GM19099 (cell line): ENCODE measurements around the gene MRPL37.

ENCODE experiments used
- POLR2A ChIP-seq: IDR thresholded peaks from 3 replicates; pipeline ENCODE4 v1.6.1; 2011; ENCODE audit warnings: low read depth; ENCODE audit not compliant: insufficient read length; ENCODE audit errors: extremely low read depth

MRPL37 gene

DNA sequence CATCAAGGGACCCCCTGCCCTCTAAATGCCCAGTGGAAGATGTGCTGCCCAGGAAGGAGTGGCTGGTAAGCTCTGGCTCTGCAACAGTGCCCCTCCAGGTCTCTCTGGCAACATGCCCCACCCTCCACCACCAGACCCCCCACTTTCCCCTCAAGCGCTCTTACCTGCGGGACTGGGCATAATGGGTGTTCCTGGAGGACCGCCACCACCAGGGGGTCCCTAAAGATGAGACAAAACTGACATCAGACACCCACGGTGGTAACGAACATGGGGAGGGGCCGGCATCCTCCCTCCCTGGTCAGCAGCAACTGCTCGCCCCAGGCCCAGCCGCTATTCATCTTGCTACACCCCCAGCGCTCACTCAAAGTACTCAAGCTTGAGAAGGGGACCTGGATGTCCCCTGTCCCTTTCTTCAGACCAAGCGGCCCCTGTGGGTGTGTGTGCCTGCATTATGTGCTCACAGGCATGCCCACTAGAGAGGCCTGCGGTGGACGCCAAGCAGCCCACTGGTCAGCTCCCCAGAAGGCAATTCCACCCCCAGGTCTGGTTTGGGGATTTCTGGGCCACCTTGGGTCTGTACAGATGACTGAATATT is 40.9 kb downstream of the MRPL37 start:
- TF ChIP-seq POLR2A, result no peak

DNA sequence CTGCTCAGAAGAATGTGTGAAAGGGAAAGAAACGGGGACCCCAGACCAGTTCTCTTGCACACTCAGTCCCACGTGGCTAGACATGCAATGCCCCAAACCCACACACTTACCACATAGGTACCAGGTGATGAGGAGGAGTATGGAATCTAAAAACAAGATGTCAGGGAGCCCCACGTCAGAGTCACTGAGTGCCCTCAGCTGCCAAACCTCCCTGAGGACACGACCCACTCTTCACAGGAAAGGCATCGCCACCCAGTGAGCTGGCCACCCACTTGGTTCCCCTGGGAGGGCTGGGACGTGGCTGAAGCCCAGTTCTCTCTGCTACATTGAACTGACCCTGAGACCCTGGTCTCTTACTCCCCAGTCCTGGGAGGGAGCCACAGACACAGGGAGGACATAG is 41.4 kb downstream of the MRPL37 start:
- TF ChIP-seq POLR2A, result no peak

DNA sequence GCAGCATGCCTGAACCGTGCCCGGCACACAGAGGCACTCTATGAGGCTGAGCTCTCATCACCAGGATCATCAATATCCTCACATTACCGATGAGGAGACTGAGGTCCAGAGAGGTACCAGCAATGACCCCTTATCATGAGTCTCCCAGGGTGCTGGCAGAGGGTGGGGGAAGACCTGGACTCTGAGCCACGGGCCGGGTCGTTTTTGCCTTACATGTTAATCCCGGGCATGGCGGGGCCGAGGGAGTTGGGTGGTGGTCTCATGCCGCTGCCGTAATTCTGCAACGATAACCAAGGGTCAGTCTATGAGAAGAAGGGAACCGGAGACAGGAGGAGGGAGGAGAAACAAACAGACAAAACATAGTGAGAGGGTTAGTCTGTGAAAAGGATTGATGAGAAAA is 43.1 kb downstream of the MRPL37 start:
- no peak for TF ChIP-seq POLR2A

DNA sequence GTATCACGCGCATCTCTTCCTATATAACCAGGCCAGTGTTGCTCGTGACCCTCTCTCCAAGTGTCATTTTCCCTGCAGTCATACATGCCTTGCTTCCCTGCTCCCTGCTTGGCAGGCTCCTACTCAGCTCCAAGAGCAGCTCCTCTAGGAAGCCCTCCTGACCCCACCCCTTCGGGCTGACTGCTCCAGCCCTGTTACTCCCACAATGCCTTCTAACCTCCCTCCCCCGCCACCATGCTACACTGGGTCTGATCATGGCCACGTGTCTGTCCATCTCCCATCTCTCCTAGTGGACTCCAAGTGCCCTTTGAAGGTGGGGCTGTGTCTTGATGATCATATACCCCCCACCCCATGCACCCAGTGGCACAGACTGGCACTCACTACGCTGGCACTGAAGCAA is 44.7 kb downstream of the MRPL37 start:
- TF ChIP-seq POLR2A, result no peak

DNA sequence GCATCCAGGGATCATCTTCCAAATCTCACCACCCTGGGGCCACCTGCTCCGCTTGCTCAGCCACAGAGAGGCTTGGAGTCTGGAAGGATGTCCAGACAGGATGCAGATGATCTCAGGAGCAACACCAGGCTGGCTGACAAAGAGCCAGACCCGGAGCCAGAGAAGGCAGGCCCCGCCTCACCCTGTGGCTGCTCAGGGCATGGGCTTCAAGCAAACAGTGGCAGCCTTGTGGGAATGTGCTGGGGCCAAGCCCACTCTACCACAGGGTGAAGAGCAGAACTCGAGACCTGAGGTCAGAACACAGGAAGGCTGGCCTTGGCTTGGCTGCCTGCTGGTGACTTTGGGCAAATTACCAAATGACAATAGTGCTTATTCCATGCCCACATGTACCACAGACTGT is 45.5 kb downstream of the MRPL37 start:
- no peak for TF ChIP-seq POLR2A

DNA sequence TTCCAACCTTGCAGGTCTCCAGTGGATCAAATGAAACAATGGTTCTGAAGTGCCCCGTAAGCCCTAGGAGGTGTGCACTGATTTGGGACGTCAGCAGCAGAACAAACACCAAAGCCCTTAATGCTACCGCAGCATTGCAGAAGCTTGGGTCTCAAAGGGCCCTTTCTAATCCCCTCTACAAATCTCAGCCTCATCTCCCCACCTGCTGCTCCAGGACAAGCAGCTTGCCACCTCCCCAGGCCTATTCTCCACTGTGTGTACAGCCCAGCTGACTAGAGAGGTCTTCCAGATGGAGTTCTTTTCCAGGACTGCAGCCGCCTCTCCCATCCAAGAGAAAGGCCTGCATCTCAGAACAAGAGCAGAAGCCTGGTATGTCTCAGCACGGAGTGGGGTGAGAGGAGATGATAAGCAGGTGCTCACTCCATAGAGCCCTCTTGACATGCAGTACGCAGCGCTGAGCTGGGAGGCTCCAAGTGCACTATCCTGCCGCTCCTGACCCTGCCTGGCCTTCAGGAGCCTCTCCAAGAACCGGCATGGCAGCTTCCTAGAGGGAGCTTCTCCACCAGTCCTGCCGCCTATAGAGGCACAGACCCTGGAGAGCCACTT is 46.3 kb downstream of the MRPL37 start:
- TF ChIP-seq POLR2A, result no peak

DNA sequence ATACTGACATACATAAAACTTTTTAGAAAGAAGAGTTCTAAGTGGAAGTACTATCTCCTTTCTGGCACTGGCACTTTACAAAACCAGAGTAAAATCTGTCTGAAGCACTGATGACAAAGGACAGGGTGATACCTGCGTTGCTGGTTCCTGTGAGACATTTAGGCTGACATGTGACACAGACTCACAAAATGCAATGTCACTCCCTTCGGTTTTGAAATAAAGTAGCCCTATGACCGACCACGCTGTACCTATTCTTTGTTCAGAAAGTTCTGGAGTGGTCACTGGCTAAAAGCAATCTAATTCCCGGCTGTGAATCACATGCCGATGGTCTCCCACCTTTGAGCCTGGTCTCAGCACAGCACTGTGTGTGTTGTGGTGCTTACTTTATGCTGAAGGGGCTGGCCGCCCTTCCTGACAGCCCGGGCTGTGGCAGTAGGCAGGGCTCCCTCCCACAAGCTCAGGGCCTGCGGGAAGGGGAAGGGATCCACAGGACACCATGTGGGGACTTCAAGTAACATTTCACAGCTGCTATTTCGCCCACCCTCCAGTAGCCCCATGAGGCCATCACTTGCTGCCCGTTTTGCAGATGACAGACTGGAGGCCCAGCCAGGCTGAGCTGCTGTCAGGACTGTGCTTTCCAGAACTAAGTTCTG is 48.0 kb downstream of the MRPL37 start:
- no peak for TF ChIP-seq POLR2A

DNA sequence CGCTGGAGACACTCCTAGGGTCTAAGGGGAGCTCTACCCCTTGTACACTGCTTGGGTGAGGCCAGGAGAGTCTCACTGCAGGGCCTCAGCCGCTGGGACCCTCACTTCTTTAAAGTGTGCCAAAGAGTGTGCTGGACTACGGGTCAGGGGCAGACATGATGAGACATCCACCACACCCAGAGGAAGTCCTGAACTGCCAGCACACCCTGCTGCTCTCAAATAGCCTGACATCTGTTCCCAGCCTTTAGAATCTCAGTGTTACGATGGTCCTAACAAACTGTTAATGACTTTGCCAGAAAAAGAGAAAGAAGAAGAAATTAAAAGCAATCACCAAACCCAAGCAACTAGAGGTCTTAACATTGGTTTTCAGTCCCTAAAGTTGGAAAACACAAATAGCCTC is 49.0 kb downstream of the MRPL37 start:
- no peak for TF ChIP-seq POLR2A

DNA sequence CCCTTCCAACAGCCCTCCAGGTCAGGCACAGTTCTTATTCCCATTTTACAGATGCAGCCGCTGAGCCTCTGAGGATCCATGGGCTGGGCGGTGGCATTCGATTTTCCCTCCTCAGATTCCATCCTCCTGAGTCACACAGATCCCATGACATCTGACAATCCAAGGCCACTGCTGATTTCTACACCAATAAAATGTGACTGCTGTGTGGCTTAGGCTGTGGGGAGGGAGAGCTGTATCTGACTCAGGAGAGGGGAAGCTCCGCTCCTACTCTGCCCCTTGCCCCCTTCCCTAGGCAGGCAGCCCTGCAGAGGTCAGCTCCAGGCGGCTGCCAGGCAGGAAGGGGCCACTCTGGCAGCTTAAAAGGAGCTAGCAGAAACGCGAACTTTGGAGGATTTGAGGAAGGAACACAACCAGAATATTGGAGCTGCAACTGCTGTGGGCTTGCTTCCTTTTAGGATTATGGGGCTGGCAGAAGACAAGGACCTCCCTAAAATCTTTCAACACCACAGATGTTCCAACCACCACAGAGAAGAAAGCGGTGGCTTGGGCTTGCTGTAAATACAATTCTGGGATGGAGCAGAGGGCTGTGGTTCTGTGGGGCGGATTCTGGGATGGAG is 50.0 kb downstream of the MRPL37 start:
- TF ChIP-seq POLR2A, result no peak

DNA sequence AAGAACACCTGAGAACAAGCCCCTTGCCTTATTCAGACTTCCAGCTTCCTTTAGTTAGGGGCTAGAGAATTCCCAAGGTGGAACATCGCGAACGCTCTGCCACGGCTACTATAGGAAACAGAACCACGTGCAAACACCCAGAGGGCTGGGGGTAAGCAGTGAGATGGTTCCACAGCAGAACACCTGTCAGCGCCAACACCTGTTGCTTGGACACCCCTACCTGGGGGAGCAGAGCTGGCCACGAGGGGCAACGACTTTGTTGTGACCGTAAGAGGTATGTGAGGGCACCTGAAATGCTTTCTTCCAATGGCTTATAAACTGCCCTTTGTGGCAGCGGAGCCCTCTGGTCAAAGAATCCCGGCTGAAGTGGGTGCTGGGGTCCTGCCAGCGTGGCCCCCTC is 50.7 kb downstream of the MRPL37 start:
- no peak for TF ChIP-seq POLR2A

DNA sequence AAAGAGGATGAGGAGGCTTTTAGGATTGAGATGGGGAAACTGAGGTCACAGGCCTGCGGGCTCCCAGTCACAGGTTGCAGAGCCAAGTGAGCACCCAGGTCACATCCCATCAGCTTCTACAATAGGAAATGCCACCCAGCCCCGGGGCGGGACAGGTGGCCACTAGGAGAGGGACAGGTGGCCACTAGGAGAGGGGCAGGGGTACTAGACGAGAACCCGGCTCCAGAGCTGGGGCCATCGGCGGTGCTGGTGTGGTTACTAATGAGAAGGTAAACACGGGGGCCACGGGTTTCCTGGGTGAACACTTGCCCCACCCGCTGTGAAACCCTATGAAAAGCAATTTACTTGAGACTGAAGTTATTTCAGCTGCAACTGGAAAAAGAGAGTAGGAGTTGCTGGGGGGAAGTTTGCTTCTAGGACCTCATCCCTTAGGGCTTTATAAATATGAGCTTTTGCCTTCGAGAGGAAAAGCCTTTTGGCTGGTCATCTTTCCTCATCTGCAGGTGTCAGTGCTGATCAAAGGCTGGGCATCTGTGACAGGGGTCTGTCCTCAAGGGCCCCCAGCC is 52.5 kb downstream of the MRPL37 start:
- TF ChIP-seq POLR2A, result no peak

DNA sequence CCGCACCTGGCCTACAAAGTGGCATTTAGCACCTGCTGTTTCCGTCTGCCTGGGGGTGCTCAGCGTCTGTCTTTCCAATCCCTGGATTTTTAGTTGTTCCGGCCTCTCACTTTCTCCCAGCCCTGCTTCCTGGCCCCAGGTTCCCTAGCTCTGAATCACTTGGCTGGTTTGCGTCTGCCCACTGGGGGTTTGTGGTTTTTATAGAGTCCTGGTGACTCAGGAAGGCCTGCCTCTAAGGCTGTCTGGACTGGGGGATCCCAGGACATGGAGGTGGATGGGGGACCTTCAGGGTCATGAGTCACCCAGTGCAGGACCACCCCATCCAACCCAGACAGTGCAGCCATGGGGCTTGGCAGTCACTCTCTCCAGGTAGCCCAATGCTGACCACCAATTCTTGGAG is 53.5 kb downstream of the MRPL37 start:
- no peak for TF ChIP-seq POLR2A

DNA sequence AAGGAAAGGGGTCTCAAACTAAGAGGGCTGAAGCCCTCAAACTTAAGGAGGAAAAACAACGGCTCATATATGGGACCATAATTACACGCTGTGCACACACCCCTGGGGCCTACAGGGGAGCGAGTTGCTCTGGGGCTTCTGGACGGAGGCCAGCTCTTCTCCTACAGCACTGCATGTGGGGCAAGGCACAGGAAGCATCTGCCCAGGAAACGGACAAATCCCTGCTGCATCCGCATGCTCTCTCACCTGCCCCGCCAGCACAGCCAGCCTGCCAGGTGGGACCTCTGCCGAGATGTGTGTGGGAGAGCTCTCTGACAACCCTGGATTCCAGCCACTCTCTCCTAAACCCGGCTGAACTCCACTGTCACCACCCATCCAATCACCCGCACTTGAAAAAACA is 54.1 kb downstream of the MRPL37 start:
- TF ChIP-seq POLR2A, result no peak

DNA sequence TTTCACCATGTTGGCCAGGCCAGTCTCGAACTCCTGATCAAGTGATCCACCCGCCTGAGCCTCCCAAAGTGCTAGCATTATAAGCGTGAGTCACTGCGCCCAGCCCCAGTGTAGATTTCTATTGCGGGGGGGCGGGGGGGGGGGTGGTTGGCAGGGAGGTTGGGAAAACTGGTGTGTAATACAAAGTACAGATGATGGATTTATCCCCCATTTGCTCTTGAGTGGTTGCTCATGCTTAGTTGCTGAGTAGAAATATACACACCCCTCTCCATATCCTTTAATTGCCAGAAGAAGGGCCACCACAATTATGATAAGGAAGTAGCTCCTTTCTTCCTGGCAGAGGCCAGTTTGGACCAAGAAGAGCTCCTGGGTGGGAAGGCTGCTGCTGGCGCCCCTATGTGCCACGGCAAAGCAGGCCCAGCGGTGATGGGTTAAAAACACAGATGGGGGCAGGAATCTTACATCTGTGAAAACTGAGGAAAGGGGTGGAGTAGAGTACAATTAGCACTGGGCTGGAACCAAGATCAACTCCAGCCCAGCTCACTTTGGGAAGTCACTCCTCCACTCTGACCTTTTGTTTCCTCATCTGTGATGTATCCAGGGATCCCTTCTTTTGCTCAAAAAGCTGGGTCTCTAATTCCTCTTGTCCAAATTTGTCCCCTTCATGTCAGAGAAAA is 55.2 kb downstream of the MRPL37 start:
- no peak for TF ChIP-seq POLR2A

DNA sequence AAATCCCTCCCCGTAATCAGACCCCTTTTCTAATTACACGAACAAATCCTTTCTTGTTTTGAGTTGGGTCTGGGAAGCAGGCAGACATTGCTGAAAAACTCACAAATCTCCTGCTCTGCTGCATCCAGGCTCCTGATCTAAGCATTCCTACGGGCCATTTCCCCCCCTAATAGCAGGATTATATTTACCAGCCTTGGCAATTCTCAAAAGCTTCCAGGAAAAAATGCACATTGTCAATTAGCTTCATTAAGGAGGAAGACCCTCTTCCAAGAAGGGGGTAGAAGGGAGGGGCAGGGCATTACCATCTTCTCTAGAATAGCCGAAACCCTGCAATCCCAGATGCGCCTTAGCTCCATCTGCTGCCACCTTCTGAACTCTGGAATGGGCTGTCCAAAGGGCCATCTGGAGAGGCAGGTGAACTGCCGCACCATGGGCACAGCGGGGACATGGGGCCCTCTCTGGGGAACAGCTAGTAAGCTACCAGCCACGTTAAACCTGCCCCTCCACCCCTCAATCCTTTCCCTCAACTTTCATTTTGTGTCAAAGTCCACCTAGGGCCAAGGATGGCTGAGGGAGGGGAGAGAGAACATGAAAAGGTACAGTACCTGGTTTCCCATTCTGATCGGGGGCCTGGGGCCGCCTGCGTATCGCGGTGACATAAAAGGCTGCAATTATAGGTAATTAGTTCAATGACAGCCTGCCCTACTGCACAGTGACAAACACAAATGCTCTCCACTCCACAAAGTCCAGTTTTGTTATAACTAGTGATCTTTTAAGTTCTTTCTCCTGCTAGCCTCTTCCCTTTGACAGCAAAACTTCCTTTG is 56.8 kb downstream of the MRPL37 start:
- no peak for TF ChIP-seq POLR2A

DNA sequence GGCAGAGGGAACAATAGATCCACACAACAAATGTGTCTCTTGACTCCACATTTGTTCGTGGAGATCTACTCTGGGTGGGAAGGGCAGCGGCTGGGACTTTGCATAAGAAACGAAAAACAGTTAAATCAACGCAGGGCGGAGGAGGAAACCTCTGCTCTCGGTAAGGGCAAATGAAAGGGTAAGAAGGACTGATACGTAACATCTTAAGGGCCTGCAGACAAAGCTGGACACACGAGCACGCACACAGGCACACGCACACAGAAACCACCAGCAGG is 57.3 kb downstream of the MRPL37 start:
- no peak for TF ChIP-seq POLR2A

DNA sequence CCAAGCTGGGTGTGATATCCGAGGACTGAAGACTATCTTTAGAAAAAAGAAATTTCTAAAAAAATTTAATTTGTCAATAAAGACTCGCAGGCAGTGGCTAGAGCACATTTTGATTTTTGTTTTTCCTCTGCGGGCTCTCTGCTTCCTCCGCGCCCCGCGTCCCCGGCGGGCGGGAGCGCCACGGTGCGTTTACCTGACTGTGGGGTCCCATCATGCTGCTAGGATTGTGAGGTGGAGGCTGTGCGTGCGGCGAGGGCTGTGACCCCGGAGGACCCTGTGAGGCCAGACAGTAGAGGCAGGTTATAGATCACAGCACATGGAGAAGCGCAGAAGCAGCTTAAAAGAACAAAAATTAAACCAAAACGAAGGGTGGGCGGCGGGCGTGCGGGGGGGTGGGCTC is 57.9 kb downstream of the MRPL37 start:
- no peak for TF ChIP-seq POLR2A
